Right renal pelvis (tissue), 4 donors: ENCODE data around the gene COL18A1. TPM values are rescaled to one million over a fixed set of nuclear protein-coding genes. Genes with fewer than 3 reads are reported as not detected.
"Not testable (repeated sequence)": the region's sequence is repeated elsewhere in the genome, so short reads cannot be mapped to it uniquely, and the experiment has no call there.

Experiments used
- DNase-seq, 4 donors: peaks; one replicate each; pipeline ENCODE4 v3.0.0-alpha.2; 2013; ENCODE audit warnings: low read depth in 4 of 4, low spot score in 3 of 4, missing footprints in 1 of 4
- polyA plus RNA-seq, 4 donors: library from polyadenylated mRNA; unstranded; fragments of 120-200 nt; gene quantifications; one replicate each; pipeline ENCODE4 v1.2.1, GENCODE V29; 2013; ENCODE audit not compliant: insufficient read length in 4 of 4

COL18A1 gene
- polyA plus RNA-seq, 4 donors, result 135 to 240 (median 143) TPM

- DNase-seq, result no peak
These were observed 95.1 kb downstream of the COL18A1 start for GRCh38 chr21:45499970-45500577.

- DNase-seq, result not testable (repeated sequence)
These were observed 96.4 kb downstream of the COL18A1 start for GRCh38 chr21:45501081-45502005.

- DNase-seq, result no peak
These were observed 97.0 kb downstream of the COL18A1 start for GRCh38 chr21:45502006-45502345.

- DNase-seq, result no peak
These were observed 97.6 kb downstream of the COL18A1 start for GRCh38 chr21:45502600-45502999.

GRCh38 chr21:45503226-45503625 is 98.3 kb downstream of the COL18A1 start:
- DNase-seq, result not testable (repeated sequence)

- no peak for DNase-seq
These were observed 99.1 kb downstream of the COL18A1 start for GRCh38 chr21:45504021-45504515.

GRCh38 chr21:45504516-45505415 is 99.8 kb downstream of the COL18A1 start:
- no peak for DNase-seq

GRCh38 chr21:45505416-45506021 is 100.6 kb downstream of the COL18A1 start:
- DNase-seq, result no peak

- DNase-seq, result no peak
These were observed 101.4 kb downstream of the COL18A1 start for GRCh38 chr21:45506241-45506817.

GRCh38 chr21:45506836-45507522 is 102.0 kb downstream of the COL18A1 start:
- DNase-seq, result no peak

GRCh38 chr21:45507523-45507875 is 102.5 kb downstream of the COL18A1 start:
- no peak for DNase-seq

GRCh38 chr21:45507888-45508508 is 103.0 kb downstream of the COL18A1 start:
- no peak for DNase-seq

- no peak for DNase-seq
These were observed 103.9 kb downstream of the COL18A1 start for GRCh38 chr21:45508607-45509565.

GRCh38 chr21:45509566-45510465 is 104.9 kb downstream of the COL18A1 start:
- DNase-seq, result no peak

GRCh38 chr21:45510466-45510955 is 105.5 kb downstream of the COL18A1 start:
- no peak for DNase-seq

GRCh38 chr21:45511007-45511406 is 106.0 kb downstream of the COL18A1 start:
- no peak for DNase-seq
